ENCODE data around the gene KCTD1. TPM values are rescaled to one million over a fixed set of nuclear protein-coding genes. Genes with fewer than 3 reads are reported as not detected.

Gene KCTD1
- total RNA-seq, 2 donors from 2014 or later = 2.0 to 3.2 TPM

GRCh38 chr18:26489191-26489590 lies 59.2 kb downstream of the KCTD1 start:
- Mint-ChIP-seq H3K4me3 (no peak overlapping the region), H3K4me1 (no peaks in the 10 kb centered on the region), H3K9me3 (no peaks in the 10 kb centered on the region), H3K27ac (no peak overlapping the region), H3K27me3 (no peaks in the 10 kb centered on the region), H3K36me3 (ENCODE audit: low read depth) (no peaks in the 10 kb centered on the region)
- no peak for ATAC-seq (replicated peaks)

DNA sequence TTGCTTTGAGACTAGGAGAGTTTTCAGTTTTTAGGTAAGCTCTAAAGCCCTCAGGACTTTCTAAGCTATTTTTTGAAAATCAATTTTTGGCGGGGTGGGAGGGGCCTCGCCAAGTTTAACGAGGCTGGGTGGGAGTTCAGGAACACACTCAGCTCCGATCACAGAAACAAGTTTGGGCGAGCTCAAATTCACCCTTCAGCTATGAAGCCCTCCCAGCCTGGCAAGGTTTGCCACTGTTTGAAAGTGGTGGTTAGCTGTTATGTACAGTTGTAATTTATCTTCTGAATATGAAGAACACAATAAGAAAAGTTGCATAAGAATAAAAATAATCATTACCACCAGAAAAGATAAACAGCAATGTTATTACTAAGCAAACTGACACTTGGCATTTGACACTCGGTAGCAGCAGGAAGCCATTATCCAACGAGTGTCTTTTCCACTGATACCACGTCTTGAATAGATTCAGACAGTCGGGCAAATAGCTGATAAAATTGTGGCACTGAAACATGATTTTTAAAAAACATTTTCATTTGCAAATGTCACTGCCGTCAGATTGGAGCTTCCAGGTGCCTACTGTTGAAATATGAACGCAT lies 59.8 kb downstream of the KCTD1 start:
- Mint-ChIP-seq H3K4me3 (no peak overlapping the region), H3K27me3 (no peaks in the 10 kb centered on the region), H3K4me1 (no peaks in the 10 kb centered on the region), H3K36me3 (ENCODE audit: low read depth) (no peaks in the 10 kb centered on the region), H3K27ac (no peak overlapping the region), H3K9me3 (no peaks in the 10 kb centered on the region)
- no peak for ATAC-seq (replicated peaks)

GRCh38 chr18:26487437-26487836 lies 60.9 kb downstream of the KCTD1 start:
- no peaks in the 10 kb centered on the region for H3K36me3 Mint-ChIP-seq (ENCODE audit: low read depth)
- H3K4me1 Mint-ChIP-seq = no peaks in the 10 kb centered on the region
- peak; percentile 61 for ATAC-seq (replicated peaks)
- H3K9me3 Mint-ChIP-seq = no peaks in the 10 kb centered on the region
- H3K27me3 Mint-ChIP-seq = no peaks in the 10 kb centered on the region
- H3K27ac Mint-ChIP-seq = no peak overlapping the region
- H3K4me3 Mint-ChIP-seq = no peak overlapping the region

DNA sequence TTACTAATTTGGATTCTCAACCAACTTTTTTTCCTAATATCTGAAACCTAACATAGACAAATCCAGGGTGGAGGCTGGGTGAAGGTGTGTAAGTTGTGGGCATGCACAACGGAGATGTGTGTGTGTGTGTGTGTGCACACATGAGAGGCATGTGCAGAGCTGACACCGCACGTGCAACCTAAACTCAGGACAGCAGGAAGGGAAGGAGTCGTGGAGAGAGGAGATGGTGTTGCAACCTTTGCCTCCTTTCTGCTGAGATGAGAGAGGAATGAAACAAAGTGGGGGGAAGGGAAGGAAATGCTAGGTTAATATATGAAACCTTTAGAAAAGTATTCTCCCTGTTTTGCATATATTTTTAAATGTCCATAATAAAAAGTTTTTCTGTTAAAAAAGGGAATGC lies 64.7 kb downstream of the KCTD1 start:
- H3K27me3 Mint-ChIP-seq = no peaks in the 10 kb centered on the region
- H3K4me3 Mint-ChIP-seq = no peak overlapping the region
- H3K9me3 Mint-ChIP-seq = no peaks in the 10 kb centered on the region
- no peak for ATAC-seq (replicated peaks)
- no peaks in the 10 kb centered on the region for H3K4me1 Mint-ChIP-seq
- H3K27ac Mint-ChIP-seq = no peak overlapping the region
- H3K36me3 Mint-ChIP-seq (ENCODE audit: low read depth) = no peaks in the 10 kb centered on the region

- no peak overlapping the region for H3K27ac Mint-ChIP-seq
Measured at GRCh38 chr18:26482569-26482968, 65.8 kb downstream of the KCTD1 start.

GRCh38 chr18:26480897-26481795 lies 67.2 kb downstream of the KCTD1 start:
- Mint-ChIP-seq H3K4me1 (no peaks in the 10 kb centered on the region), H3K27me3 (no peaks in the 10 kb centered on the region), H3K27ac (no peak overlapping the region), H3K36me3 (ENCODE audit: low read depth) (no peaks in the 10 kb centered on the region), H3K9me3 (no peaks in the 10 kb centered on the region), H3K4me3 (no peak overlapping the region)
- no peak for ATAC-seq (replicated peaks)

More at GRCh38 chr18:26482569-26482968, 65.8 kb downstream of the KCTD1 start:
- no peaks in the 10 kb centered on the region for H3K36me3 Mint-ChIP-seq (ENCODE audit: low read depth)
- no peaks in the 10 kb centered on the region for H3K4me1 Mint-ChIP-seq
- no peak overlapping the region for H3K4me3 Mint-ChIP-seq
- no peak for ATAC-seq (replicated peaks)
- H3K9me3 Mint-ChIP-seq = no peaks in the 10 kb centered on the region
- no peaks in the 10 kb centered on the region for H3K27me3 Mint-ChIP-seq

DNA sequence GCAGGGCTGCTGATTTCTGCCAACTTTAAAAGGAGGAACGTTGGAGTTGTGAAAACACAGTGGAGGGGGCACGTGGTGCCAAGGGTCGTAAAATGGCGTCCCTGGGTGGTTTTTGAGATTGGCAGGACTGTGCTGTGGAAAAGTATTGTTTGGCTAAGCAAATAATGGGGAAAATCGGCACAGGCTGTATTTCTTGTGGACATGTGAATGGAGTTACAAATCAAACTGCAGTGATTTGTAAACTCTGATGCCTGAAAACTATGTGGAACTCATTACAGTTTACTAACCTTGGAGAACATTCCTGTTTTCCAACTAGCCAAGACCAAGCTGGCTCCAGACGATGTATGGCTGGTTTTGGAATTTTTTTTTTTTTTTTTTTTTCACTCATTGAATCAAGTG lies 68.7 kb downstream of the KCTD1 start:
- H3K4me3 Mint-ChIP-seq = no peak overlapping the region
- no peaks in the 10 kb centered on the region for H3K36me3 Mint-ChIP-seq (ENCODE audit: low read depth)

DNA sequence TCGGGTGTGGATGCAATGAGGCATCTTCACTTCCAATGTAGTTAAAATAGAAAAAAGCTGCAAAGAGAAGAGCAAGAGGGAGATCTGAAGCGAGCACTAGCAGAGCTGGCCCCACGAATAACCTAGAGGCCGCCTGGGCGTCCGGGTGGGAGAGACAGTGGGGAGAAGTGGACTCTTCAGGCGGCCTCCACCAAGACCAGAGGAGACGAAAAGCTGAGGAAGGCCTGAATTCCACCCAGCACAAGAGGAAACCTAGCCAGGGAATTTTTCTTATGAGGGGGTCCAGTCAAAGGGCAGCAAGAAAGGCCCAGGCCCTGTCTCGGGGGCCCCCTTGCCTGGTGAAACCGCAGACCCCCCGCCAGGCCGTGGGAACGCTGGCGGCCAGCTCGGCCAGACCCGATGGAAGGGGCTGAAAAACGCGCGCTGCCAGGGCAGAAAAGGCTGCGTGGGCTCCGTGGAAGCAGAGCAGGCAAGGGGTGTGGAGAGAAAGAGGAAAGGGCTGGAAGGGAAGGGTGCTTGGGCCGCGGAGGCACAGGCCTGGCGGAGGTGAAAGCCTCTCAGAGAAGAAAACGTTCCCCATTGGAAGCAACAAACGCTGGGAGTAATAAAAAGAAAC lies 69.2 kb downstream of the KCTD1 start:
- Mint-ChIP-seq H3K36me3 (ENCODE audit: low read depth) (no peaks in the 10 kb centered on the region), H3K9me3 (no peaks in the 10 kb centered on the region), H3K4me3 (no peak overlapping the region), H3K27ac (no peak overlapping the region), H3K4me1 (no peaks in the 10 kb centered on the region), H3K27me3 (no peaks in the 10 kb centered on the region)
- no peak for ATAC-seq (replicated peaks)

More for the DNA sequence above, 68.7 kb downstream of the KCTD1 start:
- H3K4me1 Mint-ChIP-seq = no peaks in the 10 kb centered on the region
- H3K27me3 Mint-ChIP-seq = no peaks in the 10 kb centered on the region
- H3K9me3 Mint-ChIP-seq = no peaks in the 10 kb centered on the region
- ATAC-seq (replicated peaks) = no peak
- no peak overlapping the region for H3K27ac Mint-ChIP-seq

DNA sequence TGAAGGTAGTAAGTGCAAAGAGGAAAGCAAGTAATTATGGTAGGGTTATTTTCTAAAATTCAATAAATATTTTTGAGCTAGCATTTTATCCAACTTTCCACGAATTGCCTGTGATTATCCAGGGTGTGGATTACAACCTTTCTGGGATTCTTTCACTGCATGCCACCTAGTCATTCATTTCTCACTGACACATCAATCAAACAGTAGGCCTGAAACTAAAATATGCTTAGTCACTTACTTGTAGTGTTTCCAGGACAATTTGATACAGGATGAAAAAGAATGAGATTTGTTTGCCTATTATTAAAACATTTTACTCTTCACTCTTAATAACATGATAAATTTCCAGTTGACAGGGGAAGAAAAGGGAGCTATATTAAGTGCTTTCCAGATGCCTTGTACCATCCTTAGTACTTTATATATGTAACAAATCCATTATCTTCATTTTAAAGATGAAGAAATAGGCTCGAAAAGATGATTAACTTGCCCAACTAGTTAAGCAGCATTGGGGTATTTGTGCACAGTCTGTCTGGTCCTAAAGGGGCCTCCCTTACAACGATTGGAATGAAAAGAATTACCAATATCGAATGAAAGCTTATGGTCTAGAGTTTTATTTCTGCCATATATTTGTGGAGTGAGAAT lies 70.4 kb downstream of the KCTD1 start:
- Mint-ChIP-seq H3K36me3 (ENCODE audit: low read depth) (no peaks in the 10 kb centered on the region), H3K27me3 (no peaks in the 10 kb centered on the region), H3K9me3 (no peaks in the 10 kb centered on the region), H3K4me3 (no peak overlapping the region), H3K4me1 (no peaks in the 10 kb centered on the region), H3K27ac (no peak overlapping the region)
- ATAC-seq (replicated peaks) = no peak

- no peak overlapping the region for H3K27ac Mint-ChIP-seq
- H3K9me3 Mint-ChIP-seq = no peaks in the 10 kb centered on the region
- H3K4me1 Mint-ChIP-seq = no peaks in the 10 kb centered on the region
- no peaks in the 10 kb centered on the region for H3K27me3 Mint-ChIP-seq
- H3K36me3 Mint-ChIP-seq (ENCODE audit: low read depth) = no peaks in the 10 kb centered on the region
- H3K4me3 Mint-ChIP-seq = no peak overlapping the region
- ATAC-seq (replicated peaks) = no peak
Measured at GRCh38 chr18:26476697-26477096, 71.7 kb downstream of the KCTD1 start.

DNA sequence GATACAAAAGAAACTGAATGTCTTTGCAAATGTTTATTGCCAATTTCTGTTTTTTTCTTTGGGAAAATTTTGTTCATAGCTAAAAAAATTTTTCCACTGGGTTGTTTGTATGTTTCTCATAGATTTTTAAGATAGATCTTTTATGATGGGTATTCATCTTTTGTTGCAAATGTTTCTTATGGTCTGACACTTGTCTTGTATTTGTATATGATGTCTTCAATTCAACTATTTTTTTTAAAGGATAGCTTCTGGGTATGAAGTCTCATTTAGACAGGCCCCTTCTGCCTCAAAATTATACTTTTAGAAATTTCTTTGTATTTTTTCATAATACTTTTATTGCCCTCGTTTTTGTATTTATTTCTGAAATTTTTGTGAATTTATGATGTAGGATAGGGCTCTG lies 73.8 kb downstream of the KCTD1 start:
- Mint-ChIP-seq H3K4me1 (no peaks in the 10 kb centered on the region), H3K4me3 (no peak overlapping the region)
- no peak for ATAC-seq (replicated peaks)

GRCh38 chr18:26473672-26474071 lies 74.7 kb downstream of the KCTD1 start:
- Mint-ChIP-seq H3K4me1 (no peaks in the 10 kb centered on the region), H3K27me3 (no peaks in the 10 kb centered on the region), H3K36me3 (ENCODE audit: low read depth) (no peaks in the 10 kb centered on the region), H3K27ac (no peak overlapping the region), H3K9me3 (no peaks in the 10 kb centered on the region), H3K4me3 (no peak overlapping the region)
- no peak for ATAC-seq (replicated peaks)

More for the DNA sequence above, 73.8 kb downstream of the KCTD1 start:
- Mint-ChIP-seq H3K36me3 (ENCODE audit: low read depth) (no peaks in the 10 kb centered on the region), H3K9me3 (no peaks in the 10 kb centered on the region), H3K27me3 (no peaks in the 10 kb centered on the region), H3K27ac (no peak overlapping the region)

GRCh38 chr18:26471826-26472225 lies 76.5 kb downstream of the KCTD1 start:
- Mint-ChIP-seq H3K27ac (no peak overlapping the region), H3K4me3 (no peak overlapping the region), H3K27me3 (no peaks in the 10 kb centered on the region), H3K36me3 (ENCODE audit: low read depth) (no peaks in the 10 kb centered on the region), H3K4me1 (no peaks in the 10 kb centered on the region), H3K9me3 (no peaks in the 10 kb centered on the region)
- ATAC-seq (replicated peaks) = no peak

DNA sequence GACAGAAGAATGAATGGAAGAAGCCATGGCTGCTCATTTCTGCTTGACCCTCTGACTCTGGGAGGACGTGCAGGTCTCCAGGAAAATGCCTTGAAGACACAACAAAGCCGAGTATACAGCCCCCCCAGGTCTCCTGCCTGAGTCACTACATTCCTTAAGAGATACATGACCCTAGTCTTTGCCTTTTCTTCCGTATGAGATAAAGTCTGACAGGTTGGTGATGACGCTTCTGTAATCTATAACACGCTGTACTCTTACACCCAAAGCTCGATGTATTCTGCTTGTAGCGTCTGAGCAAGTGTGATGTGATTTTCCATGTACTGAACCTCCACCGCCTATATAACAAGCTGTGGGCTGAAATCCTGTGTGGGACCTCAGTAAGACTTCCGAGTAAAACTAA lies 77.3 kb downstream of the KCTD1 start:
- ATAC-seq (replicated peaks) = no peak
- no peak overlapping the region for H3K27ac Mint-ChIP-seq
- H3K4me1 Mint-ChIP-seq = no peaks in the 10 kb centered on the region
- H3K9me3 Mint-ChIP-seq = no peaks in the 10 kb centered on the region
- no peak overlapping the region for H3K4me3 Mint-ChIP-seq
- H3K27me3 Mint-ChIP-seq = no peaks in the 10 kb centered on the region
- H3K36me3 Mint-ChIP-seq (ENCODE audit: low read depth) = no peaks in the 10 kb centered on the region

All from activated T-helper 17 cell treated with anti-CD3 and anti-CD28 coated beads, Interleukin-2, amount 50 U/mL, for 72 hours (primary cell).